NT2/D1 (cell line): ENCODE data around the gene TRIM40.
"Not testable (repeated sequence)": the region's sequence is repeated elsewhere in the genome, so short reads cannot be mapped to it uniquely, and the experiment has no call there.

Experiments used
- DNase-seq: peaks from one replicate; pipeline ENCODE4 v3.0.0-alpha.2; 2011; ENCODE audit warnings: low read depth, low spot score
- H3K27me3 ChIP-seq: 2 replicates; pipeline ENCODE4 v1.6.0; 2011; ENCODE audit warnings: mild to moderate bottlenecking; ENCODE audit not compliant: insufficient read length, insufficient read depth
- H3K36me3 ChIP-seq: 2 replicates; pipeline ENCODE4 v1.6.1; 2011; ENCODE audit warnings: mild to moderate bottlenecking, low read length, mixed read lengths; ENCODE audit not compliant: insufficient read depth, insufficient read length
- H3K4me1 ChIP-seq: 2 replicates; pipeline ENCODE4 v1.5.1; 2011; ENCODE audit not compliant: insufficient read depth, insufficient read length
- H3K4me3 ChIP-seq: 2 replicates; pipeline ENCODE4 v1.5.1; 2011; ENCODE audit warnings: low read depth; ENCODE audit not compliant: insufficient read length
- H3K9ac ChIP-seq: 2 replicates; pipeline ENCODE4 v1.6.0; 2011; ENCODE audit warnings: low read depth; ENCODE audit not compliant: insufficient read length
- H3K9me3 ChIP-seq: 2 replicates; pipeline ENCODE4 v1.5.1; 2011; ENCODE audit warnings: mild to moderate bottlenecking, low read length; ENCODE audit not compliant: insufficient read depth
- SUZ12 ChIP-seq: IDR thresholded peaks from 2 replicates; pipeline ENCODE4 v1.6.1; 2011; ENCODE audit not compliant: insufficient read length, insufficient read depth; ENCODE audit errors: extremely low read depth
- YY1 ChIP-seq: IDR thresholded peaks from 2 replicates; pipeline ENCODE4 v1.6.1; 2011; ENCODE audit not compliant: insufficient read length, insufficient read depth
- ZNF274 ChIP-seq: IDR thresholded peaks from 2 replicates; pipeline ENCODE4 v1.6.1; 2011; ENCODE audit warnings: mild to moderate bottlenecking, low read depth, low read length

The TRIM40 gene

GRCh38 chr6:30103872-30104179 is 32.1 kb upstream of the TRIM40 start:
- TF ChIP-seq YY1 (no peak), SUZ12 (no peak), ZNF274 (no peak)
- Histone ChIP-seq H3K9me3 (no peaks in the 10 kb centered on the region), H3K27me3 (peaks cover 37% of the 10 kb centered on the region), H3K4me1 (peaks cover 2% of the 10 kb centered on the region), H3K9ac (no peak overlapping the region), H3K4me3 (no peak overlapping the region), H3K36me3 (no peaks in the 10 kb centered on the region)
- DNase-seq = no peak

DNA sequence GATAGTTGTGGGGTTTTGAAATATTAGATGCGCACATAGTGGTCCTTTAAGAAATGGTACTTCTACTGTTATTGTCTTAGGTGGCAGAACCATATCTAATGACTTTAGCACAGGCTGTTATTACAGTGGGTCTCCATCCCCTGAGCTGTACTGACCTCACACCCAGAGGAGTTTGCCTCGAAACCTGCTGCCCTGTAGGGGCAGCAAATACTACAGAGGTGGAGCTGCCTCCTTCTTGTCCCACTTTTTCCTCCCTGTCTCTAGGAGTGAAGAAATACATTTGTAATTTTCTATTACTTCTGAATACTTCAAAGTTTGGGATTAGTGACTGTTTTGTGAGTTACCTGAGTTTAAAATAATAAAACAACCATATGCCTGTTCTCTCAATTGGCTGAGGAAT is 31.3 kb upstream of the TRIM40 start:
- DNase-seq = no peak

GRCh38 chr6:30111266-30111856 is 24.6 kb upstream of the TRIM40 start:
- no peaks in the 10 kb centered on the region for H3K36me3 ChIP-seq
- no peak for DNase-seq
- H3K4me1 ChIP-seq = no peaks in the 10 kb centered on the region
- no peak overlapping the region for H3K4me3 ChIP-seq
- H3K9me3 ChIP-seq = no peaks in the 10 kb centered on the region
- H3K27me3 ChIP-seq = peaks cover 11% of the 10 kb centered on the region
- H3K9ac ChIP-seq = no peak overlapping the region
- TF ChIP-seq ZNF274 = no peak
- TF ChIP-seq SUZ12 = no peak
- no peak for TF ChIP-seq YY1

More for the DNA sequence above, 31.3 kb upstream of the TRIM40 start:
- H3K27me3 ChIP-seq = peaks cover 31% of the 10 kb centered on the region
- TF ChIP-seq SUZ12 (no peak), ZNF274 (no peak), YY1 (no peak)
- H3K36me3 ChIP-seq = no peaks in the 10 kb centered on the region
- no peaks in the 10 kb centered on the region for H3K9me3 ChIP-seq
- H3K4me3 ChIP-seq = no peak overlapping the region
- no peak overlapping the region for H3K9ac ChIP-seq
- peaks cover 2% of the 10 kb centered on the region for H3K4me1 ChIP-seq

GRCh38 chr6:30112402-30112994 is 23.4 kb upstream of the TRIM40 start:
- Histone ChIP-seq H3K9ac (no peak overlapping the region), H3K27me3 (peaks cover 11% of the 10 kb centered on the region), H3K9me3 (no peaks in the 10 kb centered on the region), H3K36me3 (no peaks in the 10 kb centered on the region), H3K4me3 (no peak overlapping the region), H3K4me1 (no peaks in the 10 kb centered on the region)
- no peak for DNase-seq
- no peak for TF ChIP-seq ZNF274
- no peak for TF ChIP-seq YY1
- no peak for TF ChIP-seq SUZ12

DNA sequence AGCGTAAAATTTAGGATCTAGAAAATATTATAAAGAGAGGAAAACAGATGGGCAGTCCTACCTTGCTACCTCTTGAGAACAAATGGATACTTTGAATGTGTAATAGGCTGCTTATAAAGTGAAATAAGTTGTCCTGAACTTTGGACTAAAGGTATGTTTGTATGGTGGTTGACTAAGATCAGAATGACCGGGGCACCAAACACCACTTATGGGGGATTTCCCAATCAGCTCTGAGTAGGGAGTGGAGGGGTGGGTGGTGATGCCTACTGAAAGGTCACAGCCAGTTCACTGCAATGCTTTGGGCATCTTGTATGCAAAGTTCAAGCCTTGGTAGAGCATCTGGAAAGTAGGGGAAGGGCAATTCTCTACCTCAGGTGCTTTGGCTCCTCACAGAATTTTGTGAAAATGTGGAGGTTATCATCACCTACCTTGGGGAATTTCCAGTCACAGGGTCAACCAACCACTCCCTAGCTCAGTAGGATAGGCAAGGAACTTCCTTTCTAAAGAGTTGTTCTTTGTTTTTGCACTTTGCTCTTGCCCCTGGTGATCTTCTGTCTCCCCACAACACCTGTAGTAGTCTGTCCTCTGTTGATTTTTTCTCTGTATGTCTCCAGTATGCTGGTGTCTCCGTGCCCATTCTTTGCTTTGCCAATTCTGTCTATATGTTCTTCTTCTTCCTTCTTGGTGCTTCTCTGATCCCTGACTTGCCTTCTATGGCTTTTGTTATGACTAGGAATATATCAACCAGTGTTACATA is 22.8 kb upstream of the TRIM40 start, which contains the start of gene TRIM31:
TSS of gene TRIM31 (minus strand) at position 88 of the 757 bp plus-strand sequence. CDS start 285 bp downstream, outside the sequence.
- Histone ChIP-seq H3K9me3 (no peaks in the 10 kb centered on the region), H3K36me3 (no peaks in the 10 kb centered on the region), H3K9ac (no peak within 1 kb of the TSS), H3K27me3 (peaks cover 11% of the 10 kb centered on the region), H3K4me1 (no peaks in the 10 kb centered on the region), H3K4me3 (no peak within 1 kb of the TSS)
- TF ChIP-seq SUZ12 (no peak), YY1 (no peak), ZNF274 (no peak)
- DNase-seq = no peak

DNA sequence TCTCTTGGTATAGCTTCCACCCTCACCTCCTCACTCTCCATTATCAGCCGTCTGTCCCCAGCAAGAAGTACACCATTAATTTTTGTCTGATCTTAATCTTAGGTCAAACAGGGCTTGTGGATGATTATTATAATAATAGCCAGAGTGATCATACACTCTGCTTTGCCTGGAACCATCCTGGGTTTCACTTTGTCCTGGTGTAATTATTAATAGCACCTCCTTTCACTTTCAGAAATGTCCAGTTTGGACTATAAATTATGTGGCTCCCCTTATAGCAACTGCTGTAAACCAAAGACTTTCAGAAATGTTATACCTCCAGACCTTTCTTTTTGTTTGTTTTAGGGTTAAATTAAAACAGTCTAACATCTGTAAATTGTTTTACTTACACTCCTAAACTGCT is 22.1 kb upstream of the TRIM40 start:
- Histone ChIP-seq H3K9me3 (no peaks in the 10 kb centered on the region), H3K36me3 (no peaks in the 10 kb centered on the region), H3K27me3 (peaks cover 11% of the 10 kb centered on the region), H3K4me3 (no peak overlapping the region), H3K9ac (no peak overlapping the region), H3K4me1 (no peaks in the 10 kb centered on the region)
- DNase-seq = no peak
- TF ChIP-seq ZNF274 (no peak), YY1 (no peak), SUZ12 (no peak)

GRCh38 chr6:30116724-30117123 is 19.2 kb upstream of the TRIM40 start:
- DNase-seq = no peak
- Histone ChIP-seq H3K4me1 (no peaks in the 10 kb centered on the region), H3K36me3 (no peaks in the 10 kb centered on the region), H3K4me3 (no peak overlapping the region), H3K9me3 (no peaks in the 10 kb centered on the region), H3K9ac (no peak overlapping the region), H3K27me3 (peaks cover 11% of the 10 kb centered on the region)
- TF ChIP-seq YY1 (no peak), ZNF274 (no peak), SUZ12 (no peak)

DNA sequence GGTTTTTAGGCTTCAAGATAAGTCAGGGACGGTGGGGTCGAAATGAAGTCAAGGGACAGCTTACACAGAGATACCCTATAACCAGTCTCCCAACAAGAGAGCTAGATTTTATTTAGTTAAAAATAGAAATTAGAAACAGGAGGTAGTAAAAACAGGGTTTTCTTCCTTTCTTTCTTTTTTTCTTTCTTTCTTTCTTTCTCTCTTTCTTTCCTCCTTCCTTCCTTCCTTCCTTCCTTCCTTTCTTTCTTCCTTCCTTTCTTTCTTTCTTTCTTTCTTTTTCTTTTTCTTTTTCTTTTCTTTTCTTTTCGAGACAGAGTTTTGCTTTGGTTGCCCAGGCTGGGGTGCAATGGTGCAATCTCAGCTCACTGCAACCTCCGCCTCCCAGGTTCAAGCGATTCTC is 17.2 kb upstream of the TRIM40 start:
- not testable (repeated sequence) for H3K4me1 ChIP-seq, H3K36me3 ChIP-seq, H3K27me3 ChIP-seq, H3K9ac ChIP-seq, H3K9me3 ChIP-seq, H3K4me3 ChIP-seq, DNase-seq
